GM19025 (cell line): ENCODE data around the gene VSX1.

ENCODE experiments used
- ATAC-seq: cut with Tn5 transposase; IDR thresholded peaks from one replicate; pipeline ENCODE4 v1.9.1; 2021; ENCODE audit warnings: mild to moderate bottlenecking, low read depth, moderate library complexity; ENCODE audit not compliant: unreplicated experiment

The VSX1 gene

DNA sequence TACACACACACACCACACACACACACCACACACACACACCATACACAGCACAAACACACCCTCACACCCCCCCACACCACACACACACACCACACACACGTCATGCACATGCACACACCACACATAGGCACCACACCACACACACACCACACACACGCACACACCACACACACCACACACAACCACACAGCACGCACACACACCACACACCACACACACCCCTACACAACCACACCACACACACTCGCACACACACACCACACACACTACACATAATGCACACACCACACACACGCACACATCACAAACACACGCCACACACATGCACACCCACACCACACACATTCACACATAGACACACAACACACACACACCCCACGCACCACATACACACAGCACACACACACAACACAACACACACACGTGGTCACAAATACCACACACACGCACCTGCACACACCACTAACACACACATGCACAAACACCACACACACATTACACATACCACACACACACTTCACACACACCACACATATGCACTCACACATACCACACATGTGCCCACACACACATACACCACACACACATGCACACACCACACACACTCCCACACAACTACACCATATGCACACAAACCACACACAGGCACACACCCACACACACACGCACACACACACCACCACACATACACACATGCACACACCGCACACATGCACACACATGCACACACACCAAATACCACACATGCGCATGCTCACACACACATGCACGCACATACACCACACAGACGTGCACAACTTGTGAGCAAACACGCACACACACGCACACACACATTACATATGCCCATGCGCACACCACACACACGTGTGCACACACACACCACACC, 14.6 kb downstream of the VSX1 start:
- ATAC-seq = no peak

DNA sequence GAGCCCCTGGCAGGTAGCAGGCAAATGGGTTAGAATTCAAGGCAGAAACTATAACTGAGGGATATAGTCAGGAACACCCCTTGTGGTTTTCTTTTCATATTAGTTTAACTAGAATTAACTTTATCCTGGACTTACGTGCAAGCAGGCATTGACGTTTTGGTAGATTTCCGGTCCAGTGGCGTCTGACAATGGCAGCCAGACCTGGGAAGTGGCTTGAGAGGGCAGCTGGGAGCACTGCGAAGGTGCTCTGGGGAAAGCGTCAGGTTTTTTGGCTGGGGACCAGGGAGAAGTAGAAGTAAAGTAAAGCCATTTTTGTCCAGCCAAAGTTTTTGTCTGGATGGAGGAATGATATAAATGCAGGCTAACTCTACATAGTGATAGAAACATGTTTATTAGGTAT, 15.6 kb downstream of the VSX1 start:
- ATAC-seq = no peak

DNA sequence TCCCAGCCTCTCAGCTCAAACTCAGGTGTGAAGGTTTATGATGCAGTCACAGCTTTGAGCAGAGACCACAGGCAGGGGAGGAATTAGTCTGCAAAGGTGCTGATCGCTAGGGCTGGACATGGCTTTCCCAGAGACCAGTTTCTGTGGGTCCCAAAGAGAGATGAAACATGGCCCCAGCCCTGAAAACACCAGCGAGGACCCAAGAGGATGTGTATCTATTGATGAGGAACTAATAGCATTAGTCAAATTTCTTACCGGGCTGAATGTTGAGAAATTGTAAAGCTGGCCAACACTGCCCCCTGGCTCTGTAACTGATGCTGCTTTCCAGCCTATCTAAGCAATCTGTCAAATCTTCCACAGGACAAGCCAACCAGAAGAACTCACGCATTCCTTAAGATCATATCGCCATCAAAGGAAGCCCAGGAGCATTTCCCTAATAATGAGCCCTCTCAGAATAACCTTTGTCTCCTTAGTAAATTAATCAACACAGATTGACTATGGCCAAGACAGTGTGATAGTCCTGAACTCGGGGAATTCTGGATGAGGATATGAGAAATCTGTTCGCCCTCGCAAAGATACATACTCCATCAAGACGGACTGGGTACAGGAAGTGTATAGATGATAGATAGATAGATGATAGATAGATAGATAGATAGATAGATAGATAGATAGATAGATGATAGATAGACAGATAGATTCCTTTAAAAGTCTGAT, 16.2 kb downstream of the VSX1 start:
- peak; percentile 73 for ATAC-seq

DNA sequence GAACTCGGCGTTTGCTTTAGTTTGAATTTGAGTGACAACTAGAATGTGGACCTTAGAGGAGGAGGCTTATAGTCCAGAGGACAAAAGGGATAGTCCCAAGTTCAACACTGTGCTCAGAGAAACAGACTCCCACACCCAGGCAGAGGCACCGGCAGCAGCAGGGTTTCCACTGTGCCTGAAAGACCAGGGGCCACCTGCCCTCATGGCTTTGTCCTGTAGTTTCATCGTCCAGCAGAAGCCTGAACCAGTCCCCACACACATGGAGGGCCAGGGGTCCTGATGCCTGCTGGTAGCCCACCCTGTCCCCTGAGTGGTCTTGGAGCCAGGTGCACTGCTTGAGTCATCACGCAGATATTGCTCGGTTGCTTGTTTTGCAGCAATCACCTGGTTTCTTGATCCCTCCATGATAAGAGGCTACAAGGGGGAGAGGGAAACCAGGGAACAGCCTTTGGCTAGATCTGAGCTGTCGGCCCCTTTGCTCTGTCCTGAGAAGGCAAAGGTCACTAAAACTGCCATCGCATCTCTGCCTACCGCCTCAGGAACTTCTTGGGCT, 16.8 kb downstream of the VSX1 start:
- ATAC-seq = no peak

DNA sequence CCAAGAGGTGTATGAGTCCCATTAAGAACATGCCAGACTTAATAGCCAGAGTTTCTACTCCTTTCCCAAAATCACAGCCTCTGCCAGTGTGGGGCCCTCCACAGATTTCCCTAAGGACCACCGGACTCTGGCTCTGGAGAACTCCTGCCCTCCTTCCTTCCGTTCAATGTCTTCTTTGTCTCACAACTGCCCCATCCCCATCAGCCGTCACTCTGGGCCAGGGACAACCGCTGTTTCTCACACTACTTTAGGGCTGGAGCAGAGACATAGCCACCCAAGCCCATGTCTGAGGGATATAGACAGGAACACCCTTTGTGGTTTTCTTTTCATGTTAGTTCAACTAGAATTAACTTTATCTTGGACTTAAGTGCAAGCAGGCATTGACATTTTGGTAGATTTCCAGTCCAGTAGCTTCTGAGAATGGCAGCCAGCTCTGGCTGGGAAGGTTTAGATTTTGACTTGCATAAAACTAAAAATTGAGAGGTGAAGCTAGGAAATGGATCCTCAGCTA, 17.3 kb downstream of the VSX1 start:
- ATAC-seq = no peak

DNA sequence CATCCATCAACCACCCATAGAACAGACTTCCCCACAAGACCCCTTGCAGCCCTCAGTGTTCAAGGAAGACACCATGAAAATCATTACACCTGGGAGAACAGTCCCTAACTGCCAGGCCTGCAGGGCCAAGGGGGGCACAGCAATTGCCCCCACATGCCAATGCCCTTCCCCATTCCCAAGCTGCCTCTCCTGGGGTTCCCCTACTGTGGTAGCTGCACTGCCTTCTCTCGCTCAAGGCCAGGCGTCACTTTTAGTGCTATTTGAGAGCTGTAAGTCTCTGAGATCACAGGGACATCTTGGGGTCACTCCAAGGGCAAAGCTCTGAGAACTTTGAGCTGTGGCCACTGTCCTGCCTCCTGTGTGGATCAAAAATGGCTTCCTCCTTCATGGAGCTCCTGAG, 18.0 kb downstream of the VSX1 start:
- ATAC-seq = no peak

DNA sequence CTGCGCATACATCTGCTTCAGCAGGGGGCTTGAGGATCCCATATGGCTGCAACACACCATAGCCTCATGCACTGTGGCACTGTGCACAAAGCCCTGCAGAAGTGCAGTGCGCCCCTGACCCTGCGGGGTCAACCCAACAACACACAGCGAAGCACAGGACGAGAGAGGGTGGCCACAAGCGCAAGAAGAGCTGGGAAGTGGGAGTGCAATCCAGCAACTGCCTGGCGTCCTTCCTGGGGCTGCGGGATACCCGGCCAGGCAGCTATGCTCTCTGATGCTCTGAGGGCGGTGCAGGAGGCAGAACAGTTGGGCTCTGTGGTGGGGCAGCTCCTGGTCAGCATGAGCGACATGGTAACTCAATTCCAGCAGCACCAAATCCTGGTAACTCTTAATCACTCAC, 18.4 kb downstream of the VSX1 start:
- no peak for ATAC-seq

DNA sequence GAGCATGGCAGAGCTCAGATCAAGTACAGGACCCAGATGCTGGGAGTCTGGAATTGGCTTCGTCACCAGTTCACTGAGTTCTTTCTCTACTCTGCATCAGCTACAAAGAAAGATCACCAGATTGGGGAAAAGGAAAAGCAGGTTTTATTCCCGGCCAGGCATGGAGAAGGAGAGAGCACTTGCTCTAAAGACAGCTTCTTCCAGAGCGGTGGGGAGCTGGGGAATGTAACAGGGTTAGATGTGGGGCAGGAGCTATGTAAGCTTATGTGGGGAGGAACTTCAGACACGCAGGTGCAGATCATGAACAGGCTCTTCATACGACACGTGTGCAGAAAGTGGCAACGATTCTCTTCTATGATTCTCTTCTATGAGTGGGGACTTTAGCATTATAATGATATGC, 19.1 kb downstream of the VSX1 start:
- ATAC-seq = no peak

DNA sequence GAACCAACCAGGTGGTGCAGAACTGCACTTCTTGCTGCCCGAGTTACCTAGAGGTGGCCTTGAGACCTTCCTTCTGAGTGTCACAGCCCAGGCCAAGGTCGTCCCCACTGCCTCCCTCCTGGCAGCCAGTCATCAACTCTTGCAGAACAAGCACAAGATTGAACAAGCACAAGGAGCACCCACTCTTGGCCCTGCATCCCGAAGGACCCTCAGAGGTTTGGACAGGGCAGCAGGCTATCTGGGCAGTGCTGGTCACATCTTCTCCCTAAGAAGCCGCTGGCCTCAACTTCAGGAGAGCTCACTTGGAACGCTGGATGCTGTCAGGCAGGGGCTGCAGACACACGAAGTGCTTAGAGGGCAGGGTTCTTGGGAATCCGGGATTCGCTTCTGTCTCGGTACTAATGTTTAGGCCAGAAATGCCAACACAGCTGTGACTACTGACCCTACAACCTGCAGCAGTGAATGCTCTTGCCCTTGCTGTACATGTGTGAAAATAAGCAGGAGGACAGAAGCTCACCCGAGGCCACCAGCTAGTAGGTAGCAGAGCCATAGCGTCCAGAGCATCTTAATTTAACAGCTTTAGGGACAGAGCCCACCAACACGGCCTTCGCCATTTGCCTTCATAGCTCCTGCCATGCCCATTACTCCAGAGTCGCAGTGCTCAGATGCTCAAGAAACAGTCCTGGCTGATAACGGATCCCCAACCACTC, 20.0 kb downstream of the VSX1 start:
- ATAC-seq = no peak

DNA sequence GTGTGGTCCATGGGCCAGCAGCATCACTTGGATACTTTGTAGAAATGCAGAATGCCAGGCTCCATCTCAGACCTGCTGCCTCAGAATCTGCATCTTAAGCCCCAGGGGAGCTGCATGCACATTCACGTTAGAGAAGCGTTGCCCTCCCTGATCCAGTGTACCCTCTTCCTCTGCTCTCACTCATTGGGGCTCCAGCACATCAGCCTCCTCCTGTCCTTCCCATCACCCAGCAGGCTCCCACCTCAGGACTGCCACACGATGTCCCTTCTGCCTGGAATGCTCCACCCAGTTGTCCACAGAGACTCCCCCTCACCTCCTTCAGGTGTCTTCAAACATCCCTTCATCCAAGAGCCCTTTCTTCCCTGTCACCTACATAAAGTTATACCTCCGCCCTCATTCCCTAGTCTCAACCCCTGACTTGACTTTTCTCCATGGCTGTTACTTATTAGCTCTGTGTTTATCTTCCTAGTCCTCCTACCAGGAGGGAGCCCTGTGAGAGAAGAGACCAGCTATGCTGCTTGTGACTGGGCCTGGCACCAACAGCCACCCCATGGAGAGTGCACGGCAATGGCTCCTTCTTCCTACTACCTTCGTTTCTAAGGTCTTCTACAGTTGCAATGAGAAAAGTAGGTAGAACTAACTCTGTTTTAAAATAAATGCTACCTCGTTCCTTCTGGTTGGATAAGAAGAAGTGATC, 20.7 kb downstream of the VSX1 start:
- ATAC-seq = no peak

DNA sequence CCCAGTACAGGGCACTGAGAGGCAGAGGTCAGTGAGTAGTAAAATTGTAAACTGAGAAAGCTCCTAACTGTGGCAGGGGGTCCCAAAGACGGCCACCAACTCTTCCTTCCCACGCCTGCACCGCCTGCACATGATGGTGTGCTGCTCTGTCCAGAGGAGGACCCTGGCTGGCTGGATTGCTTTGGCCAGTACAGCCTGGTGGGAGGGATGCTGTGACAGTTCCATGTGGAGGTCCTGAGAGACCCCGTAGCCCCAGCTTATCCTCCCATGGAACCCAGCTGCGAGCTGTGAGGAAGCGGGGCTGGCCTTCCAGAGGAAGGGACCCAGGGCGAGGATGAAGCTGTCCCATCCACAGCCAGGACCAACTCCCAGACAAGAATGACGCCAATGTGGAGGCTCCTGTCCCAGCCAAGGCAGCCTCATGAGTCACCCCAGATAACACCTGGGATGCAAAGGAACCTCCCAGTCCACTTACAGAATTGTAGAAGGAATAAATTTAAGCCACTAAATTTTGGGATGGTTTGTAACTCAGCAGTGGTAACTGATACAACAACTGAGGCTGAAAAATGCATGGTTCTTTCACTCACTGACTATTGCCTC, 22.0 kb downstream of the VSX1 start:
- ATAC-seq = no peak

DNA sequence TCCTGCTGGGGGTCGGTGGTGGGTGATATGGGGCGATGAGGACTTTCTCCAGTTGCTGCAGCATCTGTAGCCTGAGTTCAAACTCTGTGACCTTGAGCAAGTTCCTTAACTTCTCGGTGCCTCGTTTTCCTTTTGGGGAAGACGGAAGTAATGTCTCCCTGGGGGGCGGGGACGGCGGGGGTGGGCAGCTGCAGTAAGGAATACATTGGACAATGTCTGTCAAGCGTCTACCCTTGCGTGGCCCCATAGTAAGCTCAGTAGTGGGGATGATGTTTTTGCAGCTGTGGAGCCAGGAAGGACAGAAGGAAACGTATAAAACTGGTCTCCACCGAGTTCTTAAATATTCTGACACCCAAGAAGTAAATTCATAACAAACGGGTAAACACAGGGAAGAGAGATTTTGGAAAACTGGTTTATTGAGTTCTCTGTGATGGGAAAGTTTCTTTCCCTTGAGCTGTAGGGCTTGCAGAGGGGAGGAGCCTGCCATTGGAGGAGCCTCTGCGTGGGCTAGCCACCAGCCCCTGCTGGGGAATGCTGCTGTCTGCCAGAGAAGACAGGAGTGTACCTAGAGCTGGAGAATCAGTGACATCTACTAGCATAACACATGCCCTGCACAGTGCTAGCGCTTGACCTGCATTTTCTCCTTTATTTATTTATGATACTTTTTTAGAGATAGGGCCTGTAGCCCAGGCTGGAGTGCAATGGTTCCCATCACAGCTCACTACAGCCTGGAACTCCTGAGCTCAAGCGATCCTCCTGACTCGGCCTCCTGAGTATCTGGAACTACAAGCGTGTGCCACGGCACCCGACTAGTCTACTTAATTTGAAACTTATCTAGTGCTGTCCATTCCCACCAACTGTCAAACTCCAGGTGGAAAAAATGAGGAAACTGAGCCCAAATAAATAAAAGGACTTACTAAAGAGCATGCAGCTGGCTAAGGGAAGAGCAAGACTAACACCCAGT, 22.8 kb downstream of the VSX1 start:
- ATAC-seq = no peak

DNA sequence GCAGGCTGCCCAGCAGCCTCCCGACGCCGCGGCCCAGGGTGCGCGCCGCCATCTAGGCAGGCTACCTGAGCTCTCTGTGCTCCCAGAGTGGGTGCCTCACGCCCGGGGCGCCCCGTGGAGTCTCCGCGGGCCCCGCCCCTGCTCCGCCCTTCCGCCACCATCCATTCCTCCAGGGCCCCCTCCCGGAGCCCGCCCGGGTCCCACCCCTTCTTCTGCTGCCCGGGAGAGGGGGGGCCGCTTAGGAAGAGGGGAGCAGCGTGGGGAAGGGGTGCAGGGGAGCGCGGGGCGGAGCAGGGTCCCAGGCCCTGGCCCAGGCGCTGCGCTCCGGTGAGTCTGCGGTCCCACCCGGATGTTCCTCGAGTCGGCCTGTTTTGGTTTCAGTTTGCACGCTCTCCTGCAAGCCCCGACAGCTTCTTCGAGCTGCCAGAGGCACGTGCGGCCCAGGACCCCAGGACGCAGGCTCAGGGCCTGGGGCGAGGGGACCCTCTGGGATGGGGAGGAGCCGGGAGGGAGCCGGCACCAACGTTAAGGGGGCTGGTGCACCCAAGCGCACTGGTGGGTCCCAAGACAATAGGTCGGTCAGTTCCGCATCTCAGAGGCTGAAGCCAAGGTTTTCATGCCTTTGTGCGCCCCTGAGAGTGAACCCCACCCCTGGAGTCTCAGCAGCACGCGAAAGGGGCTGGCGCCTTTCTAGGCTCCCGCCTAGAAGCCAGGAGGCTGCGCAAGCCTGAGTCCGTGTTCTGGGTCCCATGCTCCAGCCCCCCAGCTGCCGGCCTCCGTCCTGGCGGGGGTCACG, 23.7 kb downstream of the VSX1 start, which contains the start of gene ACSS1:
TSS of gene ACSS1 (minus strand) at position 89 of the 796 bp plus-strand sequence. CDS start at position 52, 37 bp downstream.
- peak; percentile 62 for ATAC-seq

DNA sequence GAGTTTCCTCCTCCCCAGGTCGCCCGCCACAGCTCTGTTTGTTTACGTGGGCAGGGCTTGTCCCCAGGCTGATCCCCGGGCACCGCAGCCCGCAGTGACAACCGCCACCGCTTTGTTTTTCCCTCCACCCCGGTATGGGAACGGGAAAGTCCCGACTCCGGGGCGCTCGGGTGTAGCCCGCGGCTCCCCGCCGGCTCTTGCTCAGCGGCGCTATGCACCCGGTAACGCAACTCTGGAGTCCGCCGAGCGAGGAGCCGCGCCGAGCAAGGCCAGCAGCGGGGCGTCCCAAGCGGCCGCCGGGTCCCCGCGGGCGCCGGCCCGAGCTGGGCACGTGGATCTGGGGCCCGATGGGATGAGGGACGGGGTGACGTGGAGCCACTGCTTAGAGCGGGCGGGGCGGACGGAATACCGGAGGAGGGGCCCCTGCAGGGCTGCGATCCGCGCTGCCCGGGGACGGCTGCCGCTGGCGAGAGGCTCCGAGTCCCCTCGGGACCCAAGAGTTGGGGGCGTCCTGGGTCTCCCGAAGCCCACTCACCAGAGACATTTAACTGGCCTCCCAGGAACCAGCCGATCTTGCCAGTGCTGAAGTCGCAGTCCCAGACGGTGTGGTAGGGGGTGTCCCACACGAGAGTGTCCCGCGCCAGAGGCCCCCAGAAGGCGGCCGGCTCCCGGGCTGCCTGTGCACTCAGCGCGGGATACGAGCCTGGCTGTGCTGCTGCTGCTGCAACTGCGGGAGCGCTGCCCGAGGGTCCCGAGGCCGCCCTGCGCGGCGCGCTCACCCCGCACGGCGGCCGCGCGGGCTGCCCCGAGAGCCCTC, 24.5 kb downstream of the VSX1 start:
- ATAC-seq = peak; percentile 23

DNA sequence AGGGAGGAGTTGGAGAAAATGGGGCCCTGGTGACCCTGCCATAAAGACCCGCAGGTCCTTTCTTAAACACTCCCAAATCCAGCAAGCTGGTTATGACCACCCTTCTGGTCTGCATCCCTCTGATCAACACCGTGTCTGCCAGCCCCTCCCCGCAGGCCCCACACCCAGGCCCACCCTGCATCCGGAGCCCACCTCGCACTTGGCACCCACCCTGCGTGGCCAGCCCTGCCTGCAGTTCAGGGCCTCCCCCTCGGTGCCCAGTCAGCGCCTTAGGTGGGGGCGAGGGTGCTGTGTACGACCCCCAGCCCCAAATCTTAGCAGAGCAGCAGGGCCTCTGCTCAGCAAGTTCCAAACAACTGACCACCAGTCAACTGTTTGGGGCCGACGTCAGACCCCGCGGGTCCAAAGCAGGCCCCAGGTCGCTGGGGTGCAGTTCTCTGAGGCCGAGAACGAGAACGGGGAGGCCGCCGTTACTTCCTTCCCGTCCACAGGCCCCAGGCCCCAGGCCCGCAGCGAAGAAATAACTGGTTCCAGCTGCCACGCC, 25.2 kb downstream of the VSX1 start:
- peak; percentile 18 for ATAC-seq

DNA sequence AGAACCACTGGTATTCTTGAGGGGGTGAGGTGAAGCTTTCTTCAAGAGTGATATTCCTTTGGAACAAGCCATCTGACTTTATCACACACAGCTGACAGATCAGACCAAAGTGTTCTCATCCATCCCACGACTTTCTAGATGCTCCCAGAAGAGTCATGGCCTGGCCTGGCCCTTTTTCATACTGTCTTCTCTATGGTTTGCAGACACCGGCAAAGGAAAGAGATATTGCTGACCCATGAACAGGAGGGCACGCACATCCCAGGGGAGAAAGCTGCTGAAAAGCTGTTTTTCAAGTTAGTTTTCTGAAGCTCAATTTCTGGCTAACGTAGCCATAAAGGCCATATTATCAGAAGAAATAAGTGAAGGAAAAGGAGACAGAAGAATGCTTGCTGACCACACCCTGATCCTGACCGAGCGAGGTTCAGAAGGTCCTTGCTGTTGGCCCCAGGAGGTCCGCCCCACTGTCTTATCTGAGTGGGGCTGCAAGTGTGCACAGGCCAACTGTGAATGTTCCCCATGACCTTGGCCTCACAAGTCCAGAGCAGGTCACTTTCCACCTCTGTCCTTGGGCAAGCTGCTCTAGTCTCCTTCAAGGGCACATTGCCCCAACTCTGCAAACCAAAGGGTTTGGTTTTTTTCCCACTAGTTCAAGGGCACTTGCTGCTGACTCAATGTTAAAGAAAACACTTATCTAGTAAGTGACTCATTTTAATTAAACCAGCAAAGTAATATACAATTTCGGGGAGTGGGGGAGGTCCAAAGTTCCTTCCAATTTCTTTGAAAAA, 26.0 kb downstream of the VSX1 start:
- ATAC-seq = no peak
